HG03378 (cell line): ENCODE measurements around the gene SPDYE6.
"Not testable (repeated sequence)": the region's sequence is repeated elsewhere in the genome, so short reads cannot be mapped to it uniquely, and the experiment has no call there.

Experiments
- ATAC-seq: cut with Tn5 transposase; IDR thresholded peaks from one replicate; pipeline ENCODE4 v1.9.1; 2021; ENCODE audit warnings: mild to moderate bottlenecking, moderate library complexity; ENCODE audit not compliant: unreplicated experiment

The SPDYE6 gene, protein sequence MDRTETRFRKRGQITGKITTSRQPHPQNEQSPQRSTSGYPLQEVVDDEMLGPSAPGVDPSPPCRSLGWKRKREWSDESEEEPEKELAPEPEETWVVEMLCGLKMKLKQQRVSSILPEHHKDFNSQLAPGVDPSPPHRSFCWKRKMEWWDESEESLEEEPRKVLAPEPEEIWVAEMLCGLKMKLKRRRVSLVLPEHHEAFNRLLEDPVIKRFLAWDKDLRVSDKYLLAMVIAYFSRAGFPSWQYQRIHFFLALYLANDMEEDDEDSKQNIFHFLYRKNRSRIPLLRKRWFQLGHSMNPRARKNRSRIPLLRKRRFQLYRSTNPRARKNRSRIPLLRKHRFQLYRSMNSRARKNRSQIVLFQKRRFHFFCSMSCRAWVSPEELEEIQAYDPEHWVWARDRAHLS

DNA sequence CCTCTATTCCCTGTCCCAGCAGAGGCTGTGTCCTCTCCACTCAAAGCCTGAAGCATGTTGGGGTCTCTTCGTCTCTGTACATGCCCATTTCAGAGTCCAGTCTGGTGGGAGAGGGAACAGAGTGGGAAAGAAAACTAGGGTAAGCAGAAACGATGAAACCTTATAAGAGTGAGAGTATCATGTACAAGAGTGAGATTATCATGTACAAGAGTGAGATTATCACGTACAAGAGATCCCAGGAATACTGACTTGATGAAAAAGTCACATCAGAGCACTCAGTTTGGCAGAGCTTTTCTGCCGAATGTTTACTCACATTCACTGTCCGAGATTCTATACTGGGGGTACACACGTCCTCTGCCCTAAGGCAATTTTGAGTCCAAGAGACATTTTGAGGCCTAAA lies at the start of gene SPDYE6:
SPDYE6 (minus strand) TSS at position 101 of the 400 bp plus-strand sequence. CDS start 421 bp downstream, outside the sequence.
- ATAC-seq, result not testable (repeated sequence)

DNA sequence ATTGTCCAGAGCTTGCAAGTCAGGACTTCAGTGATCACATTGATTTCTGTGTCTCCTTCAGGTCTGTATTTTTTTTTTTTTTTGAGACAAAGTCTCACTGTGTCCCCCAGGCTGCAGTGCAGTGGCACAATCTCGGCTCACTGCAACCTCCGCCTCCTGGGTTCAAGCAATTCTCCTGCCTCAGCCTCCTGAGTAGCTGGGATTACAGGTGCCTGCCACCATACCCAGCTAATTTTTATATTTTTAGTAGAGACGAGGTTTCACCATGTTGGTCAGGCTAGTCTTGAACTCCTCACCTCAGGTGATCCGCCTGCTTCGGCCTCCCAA lies 48.6 kb upstream of the SPDYE6 start:
- ATAC-seq, result not testable (repeated sequence)

DNA sequence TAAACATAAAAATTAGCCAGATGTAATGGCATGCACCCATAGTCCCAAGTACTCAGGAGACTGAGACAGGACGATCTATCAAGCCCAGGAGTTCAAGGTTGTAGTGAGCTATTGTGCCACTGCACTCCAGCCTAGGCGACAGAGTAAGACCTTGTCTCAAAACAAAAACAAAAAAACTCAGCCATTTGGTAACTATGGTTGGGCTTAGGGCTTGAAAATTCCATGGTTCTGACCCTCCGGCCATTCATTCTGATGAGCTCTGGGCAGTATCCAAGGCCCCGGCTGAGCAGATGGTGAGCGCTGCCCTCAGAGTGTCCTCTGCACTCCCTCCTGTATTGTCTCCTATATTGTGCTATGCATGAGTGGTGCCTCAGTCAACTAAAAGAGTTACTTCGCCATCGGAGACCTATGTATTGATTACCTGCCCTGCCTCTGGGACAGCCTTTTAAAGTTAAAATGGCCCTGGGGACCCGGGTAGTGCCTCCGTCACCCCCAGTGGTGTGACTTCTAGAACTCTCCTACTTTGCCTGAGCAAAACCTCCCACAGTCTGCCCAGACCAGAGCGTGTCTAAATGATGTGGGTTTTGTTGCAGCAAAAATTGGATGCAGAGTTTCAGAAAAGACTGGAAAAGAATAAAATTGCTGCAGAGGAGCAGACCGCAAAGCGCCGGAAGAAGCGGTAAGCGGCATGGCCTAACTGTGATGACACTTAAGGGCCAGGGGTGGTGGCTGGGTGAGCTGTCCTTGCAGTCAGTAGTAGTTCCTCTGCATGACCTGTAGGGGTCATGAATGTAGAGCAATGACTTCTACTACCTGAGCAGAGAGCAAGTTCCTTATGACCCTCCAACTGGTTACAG lies 48.0 kb upstream of the SPDYE6 start:
- ATAC-seq, result peak; percentile 69

DNA sequence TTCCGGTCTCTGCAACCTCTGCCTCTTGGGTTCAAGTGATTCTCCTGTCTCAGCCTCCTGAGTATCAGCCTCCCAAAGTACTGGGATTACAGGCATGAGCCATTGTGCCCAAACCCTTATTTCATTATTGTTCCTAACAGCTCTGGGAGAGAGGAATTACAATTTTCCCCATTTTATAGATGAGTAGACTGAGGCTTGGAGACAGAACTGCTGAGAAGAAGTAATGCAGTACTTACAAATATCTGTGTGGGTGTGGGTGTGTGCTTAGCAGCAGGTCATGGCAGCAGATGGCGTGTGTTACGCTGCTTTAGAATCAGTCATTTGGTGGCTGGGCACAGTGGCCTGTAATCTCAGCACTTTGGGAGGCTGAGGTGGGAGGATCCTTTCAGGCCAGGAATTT lies 47.3 kb upstream of the SPDYE6 start:
- no peak for ATAC-seq

DNA sequence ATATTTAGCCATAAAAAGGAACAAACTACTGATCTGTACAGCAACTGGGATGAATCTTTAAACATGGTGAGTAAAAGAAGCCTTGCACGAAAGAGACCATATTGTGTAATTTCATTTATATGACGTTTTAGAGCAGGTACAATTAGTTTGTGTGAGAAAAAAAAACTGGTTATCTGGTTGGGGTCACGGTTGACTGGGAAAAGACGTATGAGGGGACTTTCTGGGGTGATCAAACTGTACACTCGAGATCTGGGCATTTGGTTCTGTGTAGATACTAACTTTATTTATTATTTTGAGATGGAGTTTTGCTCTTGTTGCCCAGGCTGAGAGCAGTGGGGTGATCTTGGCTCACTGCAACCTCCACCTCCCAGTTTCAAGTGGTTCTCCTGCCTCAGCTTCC lies 44.1 kb upstream of the SPDYE6 start:
- no peak for ATAC-seq

DNA sequence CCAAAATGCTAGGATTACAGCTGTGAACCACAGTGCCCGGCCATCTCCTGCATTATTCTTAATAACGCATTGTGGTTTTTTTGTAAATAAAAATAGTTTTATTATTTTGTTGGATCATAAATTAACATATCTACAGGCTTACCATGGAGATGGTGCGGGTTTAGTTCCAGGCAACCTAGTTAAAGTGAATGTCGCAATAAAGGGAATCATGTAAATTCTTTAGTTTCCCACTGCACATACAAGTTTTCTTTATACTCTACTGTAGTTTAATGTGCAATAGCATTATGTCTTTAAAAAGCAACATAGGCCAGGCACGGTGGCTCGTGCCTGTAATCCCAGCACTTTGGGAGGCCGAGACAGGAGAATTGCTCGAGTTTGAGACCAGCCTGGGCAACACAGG lies 42.3 kb upstream of the SPDYE6 start:
- ATAC-seq, result no peak

DNA sequence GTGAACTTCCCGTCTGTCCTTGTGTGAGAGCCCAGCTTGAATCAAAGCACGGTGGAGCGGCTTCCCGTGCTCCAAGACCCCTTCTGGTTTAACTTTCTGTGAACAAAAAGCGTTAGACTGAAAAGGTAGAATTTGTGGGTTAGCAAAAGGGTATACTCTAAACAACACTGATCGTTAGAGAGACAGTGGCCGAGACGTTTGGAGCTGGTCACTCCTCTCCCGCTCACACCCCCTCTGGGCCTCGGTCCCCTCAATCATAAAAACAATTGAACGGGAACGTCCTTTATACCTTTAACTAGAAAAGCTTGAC lies 40.4 kb upstream of the SPDYE6 start:
- ATAC-seq, result no peak

DNA sequence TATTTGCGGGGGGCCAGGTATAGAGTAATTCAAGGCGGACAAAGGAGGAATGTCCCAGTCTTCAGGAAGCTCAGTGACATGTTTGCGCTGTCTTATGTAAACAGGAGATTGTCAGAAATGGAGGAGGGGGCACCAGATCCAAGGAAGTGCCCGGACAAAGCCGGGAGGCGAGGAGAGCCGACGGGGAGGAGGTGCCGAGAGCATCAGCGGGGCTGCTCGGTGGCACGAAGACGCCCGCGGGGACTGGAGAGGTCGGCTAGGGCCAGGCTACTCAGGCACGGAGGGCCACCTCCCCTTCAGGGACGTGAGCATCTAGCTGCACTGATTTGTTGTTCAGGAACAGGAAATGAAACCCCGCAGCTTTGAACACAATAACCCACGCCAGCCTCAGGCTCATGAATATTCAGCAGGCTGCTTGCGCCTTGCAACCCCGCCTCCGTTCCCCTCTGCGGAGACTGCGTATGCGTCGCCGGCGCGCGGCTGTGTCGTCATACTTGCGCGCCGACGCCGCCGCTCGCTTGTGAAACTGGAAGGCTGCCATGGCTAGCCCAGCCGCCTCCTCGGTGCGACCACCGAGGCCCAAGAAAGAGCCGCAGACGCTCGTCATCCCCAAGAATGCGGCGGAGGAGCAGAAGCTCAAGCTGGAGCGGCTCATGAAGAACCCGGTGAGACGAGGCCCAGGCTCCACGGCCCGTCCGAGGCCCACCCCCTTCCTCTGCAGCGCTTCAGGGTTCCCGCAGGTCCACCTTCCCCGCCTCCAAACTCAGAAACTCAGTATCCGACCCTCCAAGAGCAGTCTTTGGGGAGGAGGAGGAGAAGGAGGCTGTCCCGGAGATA lies 39.8 kb upstream of the SPDYE6 start, which contains the start of gene PRKRIP1:
PRKRIP1 (plus strand) TSS at position 491 of the 837 bp plus-strand sequence; CDS start at position 540, 49 bp downstream.
- peak; percentile 93 for ATAC-seq

DNA sequence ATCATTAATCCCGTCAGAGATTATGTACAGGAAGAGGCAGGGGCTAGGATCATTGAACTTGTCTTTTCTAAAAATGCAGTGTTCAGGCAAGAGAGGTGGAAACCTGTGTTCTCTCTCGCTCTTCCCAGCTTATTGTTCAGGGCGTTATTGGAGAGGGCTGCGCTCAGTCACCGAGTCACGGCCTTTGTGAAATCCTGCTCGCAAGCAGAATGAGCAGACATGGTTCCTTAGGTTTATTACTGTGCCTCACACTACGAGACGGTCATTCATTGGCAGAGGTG lies 39.3 kb upstream of the SPDYE6 start:
- ATAC-seq, result no peak

DNA sequence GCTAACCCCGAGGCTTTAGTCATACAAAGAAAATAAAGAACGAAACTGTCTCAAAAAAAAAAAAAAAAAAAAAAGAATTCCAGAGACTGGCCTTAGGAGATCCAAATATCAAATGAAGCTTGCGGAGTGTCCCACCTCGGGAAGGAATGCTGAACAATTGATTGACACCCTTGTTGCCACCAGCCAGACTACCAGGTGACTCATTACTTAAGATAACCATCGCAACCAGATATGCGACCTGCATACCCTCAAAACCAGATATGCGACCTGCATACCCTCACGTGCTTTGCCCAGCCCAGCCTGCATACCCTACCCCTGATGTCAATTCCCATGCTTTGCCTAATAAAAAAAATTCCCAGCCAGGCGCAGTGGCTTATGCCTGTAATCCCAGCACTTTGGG lies 37.2 kb upstream of the SPDYE6 start:
- no peak for ATAC-seq

DNA sequence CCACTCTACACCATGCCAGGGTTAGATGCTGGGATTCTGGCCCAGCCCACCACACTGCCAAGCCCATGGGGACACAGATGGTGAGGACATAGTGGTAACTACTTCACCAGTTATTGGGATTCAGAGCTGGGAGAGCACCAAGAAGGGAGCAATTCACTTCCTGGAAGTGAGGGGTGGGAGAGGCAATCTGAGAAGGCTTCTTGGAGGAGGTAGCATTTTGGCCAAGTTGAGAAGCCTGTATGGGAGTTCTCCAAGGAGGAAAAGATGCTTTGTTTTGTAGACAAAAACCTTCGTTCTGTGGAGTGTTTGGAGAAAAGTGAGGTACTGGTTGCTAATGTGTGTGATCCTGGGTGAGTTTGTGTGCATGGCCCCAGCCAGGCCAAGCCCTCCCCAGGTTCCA lies 36.1 kb upstream of the SPDYE6 start:
- no peak for ATAC-seq

DNA sequence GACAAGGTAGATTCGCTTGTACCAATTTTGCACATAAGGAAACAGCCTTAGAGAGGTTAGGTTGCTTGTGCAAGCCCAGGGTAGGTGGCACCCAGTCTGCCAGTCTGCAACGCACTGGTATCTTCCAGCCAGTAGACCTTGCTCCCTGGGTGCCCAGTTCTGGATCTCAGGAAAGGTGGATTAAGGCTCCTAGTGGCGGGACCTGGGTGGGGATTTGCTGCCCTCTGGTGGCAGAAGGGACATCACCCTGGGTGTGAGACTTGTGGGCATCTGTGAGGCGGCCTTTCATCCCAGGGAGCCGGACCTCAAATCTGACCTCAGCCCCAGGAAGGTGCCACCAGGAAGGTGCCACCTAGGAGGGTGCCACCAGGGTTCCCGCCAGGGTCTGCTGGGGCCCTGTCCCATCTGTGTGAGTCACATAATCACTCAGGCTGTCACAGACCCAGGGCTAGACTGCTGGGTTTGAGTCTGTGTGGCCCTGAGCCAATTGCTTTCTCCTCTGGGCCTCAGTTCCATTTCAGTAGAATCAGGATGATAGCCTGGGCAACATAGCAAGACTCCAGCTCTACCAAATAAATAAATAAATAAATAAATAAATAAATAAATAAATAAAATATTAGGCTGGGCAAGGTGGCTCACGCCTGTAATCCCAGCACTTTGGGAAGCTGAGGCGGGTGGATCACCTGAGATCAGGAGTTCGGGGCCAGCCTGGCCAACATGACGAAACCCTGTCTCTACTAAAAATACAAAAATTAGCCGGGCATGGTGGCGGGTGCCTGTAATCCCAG lies 34.6 kb upstream of the SPDYE6 start:
- ATAC-seq, result no peak

DNA sequence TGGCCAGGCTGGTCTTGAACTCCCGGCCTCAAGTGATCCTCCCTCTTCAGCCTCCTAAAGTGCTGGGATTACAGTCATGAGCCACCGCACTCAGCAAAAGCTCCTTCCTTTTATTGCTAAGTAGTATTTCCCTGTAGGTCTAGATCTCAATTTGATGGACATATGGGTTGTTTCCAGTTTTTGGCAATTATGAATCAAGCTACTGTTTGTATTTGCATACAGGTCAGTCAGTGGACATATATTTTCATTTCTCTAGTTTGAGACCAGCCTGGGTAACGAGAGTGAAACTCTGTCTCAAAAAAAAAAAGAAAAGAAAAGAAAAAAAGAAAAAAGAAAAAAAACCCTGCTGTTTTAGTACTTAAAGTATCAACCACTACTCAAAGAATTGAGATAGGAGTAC lies 33.6 kb upstream of the SPDYE6 start:
- ATAC-seq, result no peak

DNA sequence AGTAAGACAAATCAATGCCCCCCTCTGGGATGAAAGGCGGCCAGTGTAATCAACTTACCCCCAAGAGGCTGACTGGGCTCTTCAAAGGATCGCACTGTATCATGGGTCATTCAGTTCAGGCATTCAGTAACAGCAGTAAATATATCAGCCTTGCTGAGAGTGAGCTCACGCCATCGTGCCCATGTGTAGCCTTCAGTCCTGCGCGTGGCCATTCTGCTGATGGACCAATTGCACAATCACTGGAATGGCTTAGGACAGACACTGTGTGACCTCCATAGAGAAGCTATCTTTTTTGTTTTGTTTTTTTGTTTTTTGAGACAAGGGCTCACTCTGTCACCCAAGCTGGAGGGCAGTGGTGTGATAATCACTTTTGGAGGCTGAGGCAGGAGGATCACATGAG lies 30.8 kb upstream of the SPDYE6 start:
- no peak for ATAC-seq

DNA sequence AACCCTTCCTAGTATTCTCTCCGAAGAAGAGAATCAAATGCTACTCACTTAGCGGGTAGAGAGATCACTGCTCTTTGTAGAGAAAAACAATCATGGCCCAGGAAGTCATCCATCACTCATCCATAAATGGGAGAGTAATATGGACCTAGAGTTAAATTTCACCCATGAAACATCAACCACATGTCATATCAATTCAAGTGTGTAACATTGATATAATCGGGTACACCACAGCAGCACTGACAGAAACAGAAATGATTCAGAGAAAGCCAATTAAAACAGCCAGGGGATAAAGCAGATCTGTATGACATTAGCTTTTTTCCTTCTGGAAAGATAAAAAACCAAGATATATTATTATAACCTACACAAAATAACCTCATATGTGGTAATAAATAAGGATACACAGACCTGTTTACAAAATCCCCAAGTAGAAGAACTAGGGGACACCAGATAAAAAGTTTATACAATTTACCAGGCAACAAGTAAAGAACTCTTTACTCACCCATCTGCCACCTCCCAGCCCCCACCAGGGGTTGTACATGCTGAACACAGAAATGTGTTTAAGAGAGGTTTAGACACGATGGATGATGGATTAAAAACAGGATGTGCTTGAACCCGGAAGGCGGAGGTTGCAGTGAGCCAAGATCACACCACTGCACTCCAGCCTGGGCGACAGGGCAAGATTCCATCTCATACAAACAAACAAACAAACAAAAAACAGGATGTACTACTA lies 25.6 kb upstream of the SPDYE6 start:
- not testable (repeated sequence) for ATAC-seq

DNA sequence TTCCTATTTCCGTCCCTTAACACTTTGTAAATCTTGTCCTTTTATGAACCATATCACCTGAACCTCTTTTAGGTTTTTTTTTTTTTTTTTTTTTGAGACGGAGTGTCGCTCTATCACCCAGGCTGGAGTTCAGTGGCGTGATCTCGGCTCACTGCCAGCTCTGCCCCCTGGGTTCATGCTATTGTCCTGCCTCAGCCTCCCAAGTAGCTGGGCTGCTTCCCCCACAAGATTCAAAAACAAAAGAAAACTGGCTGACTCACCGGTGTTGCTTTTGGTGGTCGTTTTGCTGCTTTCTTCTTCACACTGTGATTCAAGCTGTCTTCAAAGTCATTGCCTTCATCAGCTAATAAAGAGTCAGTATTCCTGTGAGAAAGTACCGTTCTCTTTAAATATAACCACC lies 24.6 kb upstream of the SPDYE6 start:
- not testable (repeated sequence) for ATAC-seq

DNA sequence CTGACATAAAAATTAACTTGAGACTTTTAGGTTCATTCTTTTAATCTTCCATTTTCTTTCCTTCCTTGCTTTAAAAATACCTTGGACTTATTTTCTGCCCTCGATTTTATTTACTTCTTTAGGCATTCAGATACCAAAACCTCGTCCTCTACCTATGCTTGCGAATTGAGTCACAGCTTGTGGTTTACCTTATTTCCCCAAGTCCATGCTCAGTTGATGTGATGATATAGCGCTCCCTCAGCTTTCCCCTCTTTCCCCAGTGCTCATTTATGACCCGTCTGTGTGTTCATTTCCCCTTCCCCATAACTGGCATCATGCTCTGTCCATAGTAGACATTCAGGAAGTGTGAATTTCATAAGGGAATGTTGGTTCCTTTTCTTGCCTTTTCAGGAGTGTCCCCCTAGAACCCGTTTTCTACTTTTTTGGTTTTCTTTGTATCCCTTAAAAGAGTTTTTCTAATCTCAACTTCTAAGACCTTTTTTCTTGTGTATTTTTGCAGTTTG lies 20.8 kb upstream of the SPDYE6 start:
- no peak for ATAC-seq

DNA sequence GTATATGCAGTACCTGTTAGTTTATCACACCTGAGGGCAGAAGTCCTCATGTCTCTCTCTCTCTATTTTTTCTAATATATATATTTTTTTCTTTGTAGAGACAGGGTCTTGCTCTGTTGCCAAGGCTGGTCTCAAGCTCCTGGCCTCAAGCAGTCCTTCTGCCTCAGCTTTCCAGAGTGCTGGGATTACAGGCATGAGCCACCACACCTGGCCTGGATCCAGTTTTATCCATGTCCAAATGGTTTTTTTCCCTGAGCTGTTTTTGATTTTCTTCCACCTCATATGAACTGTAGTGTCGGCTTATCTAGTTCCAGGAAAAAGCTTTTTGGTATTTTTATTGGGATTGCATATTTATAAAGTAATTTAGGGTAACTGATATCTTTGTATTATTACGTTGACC lies 16.6 kb upstream of the SPDYE6 start:
- not testable (repeated sequence) for ATAC-seq

DNA sequence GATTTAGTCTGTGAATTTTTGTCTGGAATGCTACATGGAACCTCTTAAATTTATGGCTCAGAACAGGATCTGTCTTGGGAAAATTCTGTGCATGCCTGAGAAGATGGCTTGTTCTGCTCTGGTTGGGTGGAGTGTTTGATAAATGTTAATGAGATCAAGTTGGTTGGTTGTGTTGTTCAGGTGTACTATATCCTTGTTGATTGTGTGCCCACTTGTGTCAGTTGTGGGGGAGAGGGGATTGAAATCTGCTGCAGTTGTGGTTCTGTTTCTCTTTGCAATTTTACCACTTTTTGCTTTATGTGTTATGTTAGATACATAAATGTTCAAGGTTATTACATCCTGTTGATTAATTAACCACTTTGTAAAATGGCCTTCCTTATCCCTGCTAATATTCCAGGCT lies 13.8 kb upstream of the SPDYE6 start:
- ATAC-seq, result not testable (repeated sequence)

DNA sequence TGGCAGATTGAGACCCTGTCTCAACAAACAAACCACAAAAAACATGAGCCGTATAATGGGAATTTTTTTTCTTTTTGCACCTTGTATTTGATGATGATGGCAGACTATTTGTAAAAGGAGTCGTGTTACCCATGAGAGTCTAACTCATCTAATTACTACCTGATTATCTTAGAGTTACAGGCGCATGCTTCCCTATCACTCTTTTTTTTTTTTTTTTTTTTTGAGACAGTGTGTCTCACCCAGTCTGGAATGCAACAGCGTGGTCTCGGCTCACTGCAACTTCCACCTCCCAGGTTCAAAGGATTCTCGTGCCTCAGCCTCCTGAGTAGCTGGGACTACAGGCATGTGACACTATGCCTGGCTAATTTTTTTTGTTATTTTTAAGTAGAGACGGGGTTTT lies 9.1 kb upstream of the SPDYE6 start:
- not testable (repeated sequence) for ATAC-seq
